Measurements from ENCODE around the gene HIBADH. TPM values are rescaled to one million over a fixed set of nuclear protein-coding genes. Genes with fewer than 3 reads are reported as not detected.

The HIBADH gene
- total RNA-seq, 2 donors from 2014 or later: 28.2 to 44.4 TPM

- intact Hi-C loops (cut with DNase I): no loop called here
- H3K36me3 ChIP-seq: no peaks in the 10 kb centered on the region
- no peak for TF ChIP-seq CTCF (IDR thresholded peaks at IDR 0.05)
- DNase-seq: no peak
- H3K9ac ChIP-seq (ENCODE audit: low read depth in 2 of 2, low read length in 2 of 2): no peak overlapping the region
- no peaks in the 10 kb centered on the region for H3K27me3 ChIP-seq
- no peak overlapping the region for H3K4me3 ChIP-seq
- no peak overlapping the region for H3K27ac ChIP-seq
- H3K4me1 ChIP-seq: no peaks in the 10 kb centered on the region
- no peaks in the 10 kb centered on the region for H3K9me3 ChIP-seq
Observed at GRCh38 chr7:27554826-27555225, 107.9 kb downstream of the HIBADH start.

- no peaks in the 10 kb centered on the region for H3K4me1 ChIP-seq
- intact Hi-C loops (cut with DNase I): no loop called here
- no peak for DNase-seq
- no peak overlapping the region for H3K9ac ChIP-seq (ENCODE audit: low read depth in 2 of 2, low read length in 2 of 2)
- no peaks in the 10 kb centered on the region for H3K36me3 ChIP-seq
- no peak overlapping the region for H3K27ac ChIP-seq
- no peaks in the 10 kb centered on the region for H3K27me3 ChIP-seq
- TF ChIP-seq CTCF (IDR thresholded peaks at IDR 0.05): no peak
- H3K4me3 ChIP-seq: no peak overlapping the region
- no peaks in the 10 kb centered on the region for H3K9me3 ChIP-seq
Observed at GRCh38 chr7:27553273-27553672, 109.4 kb downstream of the HIBADH start.

- no peak for TF ChIP-seq CTCF (IDR thresholded peaks at IDR 0.05)
- H3K27me3 ChIP-seq: no peaks in the 10 kb centered on the region
- no peak overlapping the region for H3K9ac ChIP-seq (ENCODE audit: low read depth in 2 of 2, low read length in 2 of 2)
- H3K27ac ChIP-seq: no peak overlapping the region
- no peaks in the 10 kb centered on the region for H3K9me3 ChIP-seq
- H3K36me3 ChIP-seq: no peaks in the 10 kb centered on the region
- no peaks in the 10 kb centered on the region for H3K4me1 ChIP-seq
- intact Hi-C loops (cut with DNase I): no loop called here
- H3K4me3 ChIP-seq: no peak overlapping the region
- DNase-seq: no peak
Observed at GRCh38 chr7:27551803-27552400, 110.8 kb downstream of the HIBADH start.

GRCh38 chr7:27549606-27550005, 113.1 kb downstream of the HIBADH start:
- no peak overlapping the region for H3K9ac ChIP-seq (ENCODE audit: low read depth in 2 of 2, low read length in 2 of 2)
- H3K9me3 ChIP-seq: no peaks in the 10 kb centered on the region
- intact Hi-C loops (cut with DNase I): no loop called here
- DNase-seq: no peak
- H3K4me1 ChIP-seq: no peaks in the 10 kb centered on the region
- no peak overlapping the region for H3K4me3 ChIP-seq
- H3K27ac ChIP-seq: no peak overlapping the region
- no peaks in the 10 kb centered on the region for H3K27me3 ChIP-seq
- H3K36me3 ChIP-seq: no peaks in the 10 kb centered on the region
- TF ChIP-seq CTCF (IDR thresholded peaks at IDR 0.05): no peak

GRCh38 chr7:27548304-27548703, 114.4 kb downstream of the HIBADH start:
- no peak for TF ChIP-seq CTCF (IDR thresholded peaks at IDR 0.05)
- Histone ChIP-seq H3K4me3 (no peak overlapping the region), H3K9me3 (no peaks in the 10 kb centered on the region), H3K4me1 (no peaks in the 10 kb centered on the region), H3K9ac (ENCODE audit: low read depth in 2 of 2, low read length in 2 of 2) (no peak overlapping the region), H3K27ac (no peak overlapping the region), H3K27me3 (no peaks in the 10 kb centered on the region), H3K36me3 (no peaks in the 10 kb centered on the region)
- DNase-seq: no peak
- intact Hi-C loops (cut with DNase I): no loop called here
